GM12892 (cell line): ENCODE data around the gene FUZ.

Experiments used
- POLR2A ChIP-seq: IDR thresholded peaks from 2 replicates; pipeline ENCODE4 v1.6.1; 2011; ENCODE audit warnings: low read depth, low read length, control low read depth
- POLR2AphosphoS5 ChIP-seq: IDR thresholded peaks from 2 replicates; pipeline ENCODE4 v1.6.1; 2011; ENCODE audit warnings: low read depth, low read length, control low read depth
- TAF1 ChIP-seq: IDR thresholded peaks from 2 replicates; pipeline ENCODE4 v1.6.1; 2011; ENCODE audit warnings: low read depth, mild to moderate bottlenecking, control low read depth, low read length, borderline replicate concordance

DNA sequence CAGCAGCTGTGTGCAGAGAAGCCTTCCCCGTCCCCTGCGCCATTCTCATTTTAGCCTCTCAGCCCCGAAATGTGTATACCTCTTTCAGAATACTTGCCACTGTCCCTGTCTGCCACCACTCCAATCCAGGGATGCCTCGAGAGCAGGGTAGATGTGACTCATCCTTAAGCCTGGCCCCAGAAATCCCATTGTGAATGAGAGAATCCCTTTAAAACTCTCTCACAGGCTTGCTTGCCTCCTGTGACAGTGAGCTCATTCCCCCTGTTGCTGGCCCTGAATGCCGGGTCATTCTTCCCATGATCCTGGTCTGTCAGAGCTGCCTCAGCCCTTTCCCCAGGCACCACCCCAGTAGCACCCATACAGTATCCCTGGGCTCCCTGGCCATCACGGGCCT lies 36.7 kb downstream of the FUZ start:
- no peak for TF ChIP-seq TAF1
- TF ChIP-seq POLR2AphosphoS5, result no peak
- TF ChIP-seq POLR2A, result no peak
